Activated CD4-positive, alpha-beta T cell treated with anti-CD3 and anti-CD28 coated beads for 1 hour (primary cell): ENCODE results near the gene AGBL3.
"Not testable (repeated sequence)": the region's sequence is repeated elsewhere in the genome, so short reads cannot be mapped to it uniquely, and the experiment has no call there.

Source experiments
- DNase-seq: peaks from one replicate; pipeline ENCODE4 v3.0.0-alpha.2; 2020

Gene AGBL3

GRCh38 chr7:134966691-134967090 is 19.6 kb upstream of the AGBL3 start:
- no peak for DNase-seq

GRCh38 chr7:134968110-134968509 is 18.2 kb upstream of the AGBL3 start:
- no peak for DNase-seq

- DNase-seq, result not testable (repeated sequence)
Measured at GRCh38 chr7:134981645-134982044, 4.7 kb upstream of the AGBL3 start.

- DNase-seq, result no peak
Measured at GRCh38 chr7:134985894-134986362, 380 bp upstream of the AGBL3 start.

GRCh38 chr7:134988161-134988560 is 1.9 kb downstream of the AGBL3 start:
- no peak for DNase-seq

- DNase-seq, result no peak
Measured at GRCh38 chr7:134991469-134992339, 5.4 kb downstream of the AGBL3 start.

- no peak for DNase-seq
Measured at GRCh38 chr7:134992626-134993179, 6.4 kb downstream of the AGBL3 start.

GRCh38 chr7:134993877-134994456 is 7.7 kb downstream of the AGBL3 start:
- no peak for DNase-seq

- DNase-seq, result no peak
Measured at GRCh38 chr7:134995239-134996096, 9.2 kb downstream of the AGBL3 start.

GRCh38 chr7:134996097-134996550 is 9.8 kb downstream of the AGBL3 start:
- DNase-seq, result no peak

- no peak for DNase-seq
Measured at GRCh38 chr7:134997214-134997885, 11.0 kb downstream of the AGBL3 start.

GRCh38 chr7:134999136-134999535 is 12.8 kb downstream of the AGBL3 start:
- DNase-seq, result no peak

GRCh38 chr7:135001390-135002165 is 15.3 kb downstream of the AGBL3 start:
- DNase-seq, result no peak

GRCh38 chr7:135012229-135012628 is 25.9 kb downstream of the AGBL3 start:
- DNase-seq, result no peak

- no peak for DNase-seq
Measured at GRCh38 chr7:135023622-135024021, 37.3 kb downstream of the AGBL3 start.

- DNase-seq, result no peak
Measured at GRCh38 chr7:135035252-135035651, 48.9 kb downstream of the AGBL3 start.

GRCh38 chr7:135067017-135067416 is 80.7 kb downstream of the AGBL3 start:
- not testable (repeated sequence) for DNase-seq

- DNase-seq, result no peak
Measured at GRCh38 chr7:135074096-135074495, 87.8 kb downstream of the AGBL3 start.

- DNase-seq, result no peak
Measured at GRCh38 chr7:135074531-135074930, 88.2 kb downstream of the AGBL3 start.

GRCh38 chr7:135075716-135076115 is 89.4 kb downstream of the AGBL3 start:
- no peak for DNase-seq

GRCh38 chr7:135076882-135077281 is 90.6 kb downstream of the AGBL3 start:
- DNase-seq, result no peak

- no peak for DNase-seq
Measured at GRCh38 chr7:135077642-135078041, 91.3 kb downstream of the AGBL3 start.
